ENCODE measurements around the gene SLC25A48. TPM values are rescaled to one million over a fixed set of nuclear protein-coding genes. Genes with fewer than 3 reads are reported as not detected.

SLC25A48 gene, protein sequence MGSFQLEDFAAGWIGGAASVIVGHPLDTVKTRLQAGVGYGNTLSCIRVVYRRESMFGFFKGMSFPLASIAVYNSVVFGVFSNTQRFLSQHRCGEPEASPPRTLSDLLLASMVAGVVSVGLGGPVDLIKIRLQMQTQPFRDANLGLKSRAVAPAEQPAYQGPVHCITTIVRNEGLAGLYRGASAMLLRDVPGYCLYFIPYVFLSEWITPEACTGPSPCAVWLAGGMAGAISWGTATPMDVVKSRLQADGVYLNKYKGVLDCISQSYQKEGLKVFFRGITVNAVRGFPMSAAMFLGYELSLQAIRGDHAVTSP
- total RNA-seq, result under 1 TPM; 0.10 to 0.19 TPM
- long read RNA-seq, donor 1, result 0 reads
- long read RNA-seq, donor 2, result 0 reads

DNA sequence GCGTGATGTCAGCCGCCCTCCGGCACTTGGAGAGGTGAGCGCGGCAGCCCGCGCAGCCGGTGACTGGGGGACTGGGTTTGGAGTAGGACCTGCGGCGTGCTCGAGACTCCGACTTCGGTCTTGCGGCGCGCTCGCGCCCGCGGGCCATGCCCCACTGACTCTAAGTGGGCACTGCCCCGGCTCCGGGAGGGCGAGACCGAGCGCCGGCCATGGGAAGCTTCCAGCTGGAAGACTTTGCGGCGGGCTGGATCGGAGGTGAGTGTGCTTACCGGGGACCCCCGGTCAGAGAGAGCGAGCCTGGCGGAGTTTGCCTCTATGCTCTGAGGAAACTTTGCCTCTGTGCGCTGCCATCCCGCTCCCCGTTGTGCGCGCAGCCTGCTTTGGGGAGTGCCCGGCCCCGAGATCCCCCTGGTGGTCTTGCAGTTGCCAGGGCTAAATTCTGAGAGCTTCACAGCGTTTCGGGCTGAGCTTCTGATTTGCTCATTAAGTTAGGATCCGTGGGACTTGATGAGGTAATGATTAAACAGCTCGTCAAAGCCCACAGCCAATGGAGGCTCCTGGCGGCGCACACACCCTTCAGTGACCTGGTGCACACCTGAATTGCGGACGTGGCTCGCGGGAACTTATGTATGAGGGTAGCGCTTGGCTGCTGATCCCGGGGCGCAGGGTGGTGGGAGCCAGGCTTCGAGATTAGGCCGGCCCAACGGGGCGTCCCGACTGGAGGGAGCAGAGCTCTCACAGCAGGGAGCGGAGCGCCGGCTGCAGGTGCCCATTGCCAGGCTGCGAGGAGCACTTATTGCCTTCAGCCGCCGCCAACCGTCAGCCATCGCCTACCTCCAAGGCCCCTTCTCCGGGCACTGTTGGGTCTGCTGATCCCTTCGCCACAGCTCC, at the start of gene SLC25A48:
Gene SLC25A48, plus strand, starts transcription at position 25 of the 891 bp plus-strand sequence. Its CDS starts 185 bp downstream, at position 210.
- intact Hi-C loops (cut with DNase I), result loop anchor here in 1 of 2 donors (5.0 kb wide), 1 partner anchor 578 kb away; no protein-coding TSS in a partner anchor
- peak; percentile 83 for DNase-seq (ENCODE audit: low spot score)

DNA sequence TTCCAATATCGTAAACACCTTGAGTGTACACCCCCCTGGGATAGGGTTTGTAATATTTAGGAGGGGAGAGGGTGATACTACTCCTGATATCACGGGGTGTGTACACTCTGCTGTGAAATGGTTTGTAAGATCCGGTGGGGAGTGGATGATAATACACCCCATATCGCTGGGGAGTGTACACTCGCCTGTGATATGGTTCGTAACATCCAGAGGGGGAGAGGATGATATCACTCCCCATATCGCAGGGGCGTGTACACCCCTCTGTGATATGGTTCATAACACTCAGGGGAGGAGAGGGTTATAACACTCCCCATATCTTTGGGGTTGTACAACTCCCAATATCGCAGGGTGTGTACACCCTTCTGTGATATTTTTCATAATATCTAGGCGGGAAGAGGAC, 33.8 kb upstream of the SLC25A48 start:
- DNase-seq (ENCODE audit: low spot score), result no peak

DNA sequence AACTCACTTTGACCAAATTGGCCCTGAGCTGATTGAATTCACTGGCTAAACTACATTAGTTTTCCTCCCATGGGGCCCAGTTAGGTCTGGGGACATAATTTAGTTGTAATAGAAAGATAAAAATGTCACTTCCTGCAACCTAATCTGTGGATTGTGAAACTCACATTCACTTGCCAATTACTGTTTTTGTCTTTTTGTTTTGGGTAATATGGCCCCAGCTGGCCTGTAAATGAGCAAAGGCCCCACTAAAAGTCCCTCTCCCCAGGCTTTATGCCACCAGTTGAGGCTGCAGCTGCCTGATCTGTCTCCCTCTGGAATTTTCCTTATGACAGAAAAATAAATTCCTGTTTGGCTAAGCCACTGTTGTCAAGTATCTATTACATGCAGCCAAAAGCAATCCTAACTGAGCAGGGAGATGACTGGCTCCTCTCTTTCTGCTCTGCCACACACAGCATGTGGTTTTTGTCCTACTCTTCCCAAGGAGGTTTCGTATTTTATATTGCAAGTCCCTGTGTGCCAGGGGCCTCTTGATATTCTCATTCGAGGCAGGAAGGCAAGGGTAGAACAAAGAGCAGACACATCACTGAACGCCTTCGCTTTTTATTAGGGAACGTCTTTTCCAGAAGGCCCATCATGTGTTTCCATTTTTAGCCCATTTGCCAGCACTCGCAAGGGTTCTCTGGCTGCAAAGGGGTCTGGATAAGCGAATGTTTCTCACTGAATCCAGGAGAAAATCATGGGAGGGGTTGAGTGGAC, 24.1 kb upstream of the SLC25A48 start:
- intact Hi-C loops (cut with DNase I), result no loop called here
- DNase-seq (ENCODE audit: low spot score), result no peak

More for the DNA sequence above, 33.8 kb upstream of the SLC25A48 start:
- intact Hi-C loops (cut with DNase I), result no loop called here

DNA sequence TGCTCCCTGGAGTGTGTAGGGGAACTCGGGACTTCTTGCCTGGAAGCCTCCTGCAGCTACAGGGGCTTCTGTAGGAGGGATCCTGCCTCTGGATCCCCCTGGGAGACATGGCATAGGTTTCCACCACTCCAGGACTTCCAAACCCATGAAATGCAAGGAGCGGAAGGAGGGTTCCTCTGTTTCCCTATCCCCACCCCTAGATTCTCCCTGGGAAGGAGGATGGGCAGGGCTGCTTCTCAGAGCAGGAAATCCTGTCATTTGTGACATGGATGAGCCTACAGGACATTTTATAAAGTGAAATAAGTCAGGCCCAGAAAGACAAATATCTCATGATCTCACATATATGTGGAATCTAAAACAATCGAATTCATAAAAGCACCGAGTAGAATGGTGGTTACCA, 23.5 kb upstream of the SLC25A48 start:
- intact Hi-C loops (cut with DNase I), result no loop called here
- DNase-seq (ENCODE audit: low spot score), result no peak

DNA sequence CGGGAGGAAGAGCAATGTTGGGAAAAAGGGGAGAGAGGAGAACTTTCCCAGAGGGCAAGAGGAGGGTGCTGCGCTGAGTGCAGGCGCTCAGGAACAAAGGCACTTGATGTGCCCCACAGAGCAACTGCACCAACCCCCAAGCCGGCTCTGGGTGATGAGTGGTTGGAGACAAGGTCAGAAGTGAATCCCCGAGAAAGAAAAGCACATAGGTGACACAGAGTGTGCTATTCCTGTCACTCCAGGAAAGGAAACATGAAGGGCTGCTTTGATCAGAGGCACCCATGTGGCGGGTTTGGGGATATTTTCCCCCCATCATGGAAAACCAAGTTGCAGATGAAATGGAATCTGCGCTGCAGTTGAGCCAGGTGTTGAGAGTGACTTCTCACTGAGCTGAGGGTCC, 20.7 kb upstream of the SLC25A48 start:
- DNase-seq (ENCODE audit: low spot score), result peak; percentile 42
- intact Hi-C loops (cut with DNase I), result no loop called here

DNA sequence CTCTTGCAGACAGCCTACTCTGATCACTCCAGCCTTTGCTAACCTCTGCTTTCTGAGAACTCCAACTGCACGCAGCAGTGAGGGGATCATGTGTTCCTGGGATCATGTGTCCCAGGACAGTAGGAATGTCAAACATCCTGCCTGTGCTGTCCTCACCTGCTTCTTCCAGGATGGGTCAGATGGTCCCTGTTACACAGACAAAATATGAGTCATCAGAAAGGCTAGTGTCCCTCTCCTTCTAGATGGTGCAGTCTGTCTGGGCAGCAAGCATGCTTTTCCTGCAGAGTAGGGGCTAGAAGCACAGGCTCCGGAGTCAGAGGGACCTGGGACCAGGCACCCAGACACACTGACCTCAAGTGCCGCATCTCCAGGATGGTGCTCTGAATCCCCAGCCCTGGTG, 20.1 kb upstream of the SLC25A48 start:
- intact Hi-C loops (cut with DNase I), result no loop called here
- DNase-seq (ENCODE audit: low spot score), result no peak

DNA sequence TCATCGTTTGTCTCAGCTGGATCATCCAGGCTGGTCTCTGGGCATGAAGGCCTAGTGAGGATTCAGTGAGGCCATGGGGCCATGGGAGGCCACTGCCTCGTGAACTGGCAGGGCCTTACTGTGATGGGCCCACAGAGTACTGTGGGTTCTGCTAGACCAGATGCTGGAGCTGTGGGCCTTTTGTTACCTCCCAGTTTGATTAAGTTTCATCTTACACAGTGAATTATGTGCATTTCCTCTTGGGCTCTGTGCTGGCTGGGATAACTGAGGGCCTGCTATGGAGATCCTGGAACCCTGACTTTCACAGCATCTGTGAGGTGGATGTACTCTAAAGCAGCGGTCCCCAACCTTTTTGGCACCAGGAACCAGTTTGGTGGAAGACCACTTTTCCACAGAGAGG, 19.7 kb upstream of the SLC25A48 start:
- no peak for DNase-seq (ENCODE audit: low spot score)
- intact Hi-C loops (cut with DNase I), result no loop called here

DNA sequence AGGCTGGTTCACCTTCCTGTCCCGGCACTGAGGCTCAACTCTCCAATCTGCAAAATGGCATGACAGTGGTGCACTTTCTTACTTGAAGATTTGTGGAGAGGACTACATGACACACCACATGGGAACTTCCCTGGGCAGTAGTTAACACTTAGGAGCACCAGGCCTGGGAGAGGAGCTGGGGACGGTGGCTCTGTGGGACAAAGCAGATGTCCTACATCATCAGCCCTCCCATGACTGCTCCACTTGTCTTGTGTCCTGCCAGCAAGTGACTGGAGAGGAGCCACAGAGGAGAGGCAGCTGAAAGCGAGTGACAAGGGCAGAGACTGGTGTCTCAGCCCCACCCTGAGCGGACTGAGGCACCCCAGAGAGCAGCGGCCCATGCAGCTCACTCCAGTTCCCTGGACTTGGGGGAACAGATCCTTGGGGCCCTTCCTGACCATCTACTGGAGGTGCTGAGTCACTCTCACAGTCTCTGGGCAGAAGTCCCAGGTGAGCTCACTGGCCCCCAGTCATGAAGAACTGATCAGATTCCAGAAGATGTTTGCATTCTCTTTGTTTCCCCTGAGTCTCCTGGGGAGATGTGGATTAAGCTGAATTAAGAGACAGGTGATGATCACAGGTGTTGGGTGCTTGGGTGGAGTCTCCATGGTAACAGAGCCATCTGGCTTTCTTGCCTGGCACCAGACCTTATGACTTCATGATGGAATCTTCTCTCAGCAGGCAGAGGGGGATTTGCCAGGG, 13.2 kb upstream of the SLC25A48 start:
- DNase-seq (ENCODE audit: low spot score), result peak; percentile 62
- intact Hi-C loops (cut with DNase I), result no loop called here

DNA sequence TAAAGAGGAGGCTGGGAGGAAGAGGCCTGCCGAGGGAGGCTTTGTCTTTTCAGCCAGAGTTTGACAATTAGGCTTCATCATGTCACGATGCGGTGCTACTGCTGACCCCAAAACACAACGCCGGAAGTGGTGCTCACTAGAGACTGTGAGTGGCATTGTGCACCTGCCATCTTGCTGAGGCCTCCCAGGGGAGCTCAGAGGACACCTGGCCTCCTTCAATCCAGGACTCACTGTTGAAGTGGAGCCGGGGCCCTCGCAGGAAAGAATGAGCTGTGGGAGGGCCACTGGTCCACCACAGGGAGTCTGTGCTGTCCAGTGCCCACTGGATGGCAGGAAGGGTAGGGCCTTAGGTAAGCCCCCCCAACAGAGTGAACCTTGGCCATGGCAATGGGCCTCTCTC, 12.7 kb upstream of the SLC25A48 start:
- DNase-seq (ENCODE audit: low spot score), result peak; percentile 44
- intact Hi-C loops (cut with DNase I), result no loop called here

DNA sequence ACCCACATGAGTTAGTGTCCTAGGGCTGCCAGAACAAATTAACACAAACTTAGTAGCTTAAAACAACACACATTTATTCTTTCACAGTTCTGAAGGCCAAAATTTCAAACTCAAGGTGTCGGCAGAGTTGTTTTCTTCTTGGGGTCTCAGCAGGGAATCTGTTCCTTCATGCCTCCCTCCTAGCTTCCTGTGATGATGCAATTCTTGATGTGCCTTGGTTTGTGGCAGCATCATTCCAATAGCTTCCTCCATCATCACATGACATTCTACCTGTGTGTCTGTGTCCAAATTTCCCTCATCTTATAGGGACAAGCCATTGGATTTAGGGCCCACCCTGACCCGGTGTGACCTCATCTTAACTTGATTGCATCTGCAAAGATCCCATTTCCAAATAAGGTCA, 12.2 kb upstream of the SLC25A48 start:
- intact Hi-C loops (cut with DNase I), result no loop called here
- DNase-seq (ENCODE audit: low spot score), result no peak

DNA sequence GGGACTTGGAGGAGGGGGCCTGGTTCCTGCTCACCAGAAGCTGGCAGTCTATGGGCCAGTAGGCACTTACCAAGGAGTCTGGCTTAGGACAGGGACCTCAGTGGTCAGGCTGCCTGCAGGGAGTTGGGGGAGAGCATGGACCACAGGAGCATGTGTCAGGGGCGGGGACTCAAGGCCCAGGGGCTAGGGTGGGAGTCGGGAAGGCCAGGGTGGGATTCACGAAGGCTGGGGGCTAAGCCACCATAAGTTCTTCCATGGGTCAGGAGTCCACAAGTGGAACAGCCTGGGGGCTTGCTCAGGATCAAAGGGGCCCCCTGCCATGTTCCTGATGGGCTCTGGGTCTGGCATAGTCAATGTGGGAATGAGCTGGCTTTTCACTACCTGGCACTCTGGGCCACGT, 11.5 kb upstream of the SLC25A48 start:
- no peak for DNase-seq (ENCODE audit: low spot score)
- intact Hi-C loops (cut with DNase I), result no loop called here

DNA sequence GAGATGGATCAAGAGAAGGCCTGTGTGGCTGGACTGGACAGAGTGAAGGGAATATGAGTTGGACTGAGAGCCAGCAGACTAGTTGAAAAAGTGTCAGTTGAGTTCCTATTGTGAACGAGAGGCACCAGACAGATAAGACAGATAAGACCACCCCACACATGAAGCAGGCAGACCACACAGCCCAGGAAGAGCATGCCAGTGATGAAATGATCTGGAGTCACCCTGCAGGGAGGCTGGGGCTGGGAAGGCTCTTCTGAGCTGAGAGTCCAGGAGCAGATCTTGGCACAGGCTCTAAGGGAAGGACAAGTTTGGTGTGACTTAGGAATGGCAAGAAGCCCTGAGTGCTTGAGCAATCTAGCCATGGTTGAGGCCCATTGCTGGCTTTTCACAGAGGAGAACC, 10.6 kb upstream of the SLC25A48 start:
- intact Hi-C loops (cut with DNase I), result no loop called here
- DNase-seq (ENCODE audit: low spot score), result no peak

DNA sequence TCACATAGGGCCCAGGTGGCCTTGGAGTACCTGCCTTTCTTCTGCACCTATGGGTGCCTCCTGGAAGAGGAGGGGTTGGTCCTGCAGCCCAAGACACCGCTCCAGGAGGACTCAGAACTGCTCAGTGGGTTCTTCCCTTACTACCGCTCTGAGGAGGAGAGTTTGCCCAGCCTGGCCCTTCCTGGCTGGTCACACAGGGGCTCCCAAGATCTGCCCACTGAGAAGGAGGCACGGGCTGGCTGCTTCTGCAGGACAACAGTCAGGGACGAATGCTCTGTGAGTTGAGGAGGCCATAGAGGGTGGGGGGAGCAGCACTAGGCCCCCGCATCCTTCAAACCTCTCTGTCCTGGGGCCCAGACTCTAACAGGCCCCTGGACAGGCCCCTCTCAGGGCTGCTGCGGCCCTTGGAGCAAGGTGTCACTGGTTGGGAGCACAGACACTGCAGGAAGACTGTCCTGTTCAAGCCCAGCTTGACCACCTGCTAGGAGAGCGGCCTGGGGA, 9.9 kb upstream of the SLC25A48 start:
- DNase-seq (ENCODE audit: low spot score), result peak; percentile 53
- intact Hi-C loops (cut with DNase I), result no loop called here

DNA sequence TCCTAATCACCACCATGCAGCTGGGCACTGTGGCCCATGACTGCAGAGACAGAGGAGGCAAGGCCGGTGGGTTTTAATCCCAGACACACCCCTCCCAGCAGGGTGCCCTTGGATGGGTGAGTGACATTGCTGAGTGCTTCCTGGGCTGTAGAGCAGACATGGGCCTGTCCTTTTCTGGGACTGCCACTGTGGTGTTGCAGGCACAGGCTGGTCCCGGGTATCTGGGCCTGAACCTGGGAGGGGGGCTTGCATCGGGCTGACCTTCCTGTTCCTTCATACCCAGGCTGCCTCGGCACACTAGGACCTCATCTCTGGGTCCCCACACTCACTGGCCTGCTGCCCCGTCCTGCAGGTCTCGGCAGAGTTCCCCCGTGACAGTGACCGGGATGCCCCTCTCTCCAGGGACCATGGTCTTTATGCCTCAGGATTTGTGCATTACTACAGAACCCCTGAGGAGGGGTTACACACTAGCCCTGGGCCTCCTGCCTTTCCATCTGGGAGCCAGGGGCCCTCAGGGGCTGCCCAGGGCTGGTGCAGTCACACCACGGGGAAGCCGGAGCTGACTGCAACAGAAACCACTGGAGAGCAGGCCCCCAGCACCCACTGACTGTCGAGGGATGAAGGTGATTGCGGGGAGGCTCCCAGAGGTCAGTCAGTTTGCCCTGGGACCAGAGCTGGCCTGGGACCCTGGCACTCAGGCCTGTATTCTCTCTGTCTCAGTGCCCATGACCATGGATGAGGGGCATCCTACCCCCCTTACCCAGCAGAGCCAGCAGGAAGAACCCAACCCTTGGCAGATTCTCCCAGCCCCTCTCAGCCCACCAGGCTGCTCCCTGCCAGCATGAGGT, 8.9 kb upstream of the SLC25A48 start:
- intact Hi-C loops (cut with DNase I), result no loop called here
- peak; percentile 58 for DNase-seq (ENCODE audit: low spot score)

DNA sequence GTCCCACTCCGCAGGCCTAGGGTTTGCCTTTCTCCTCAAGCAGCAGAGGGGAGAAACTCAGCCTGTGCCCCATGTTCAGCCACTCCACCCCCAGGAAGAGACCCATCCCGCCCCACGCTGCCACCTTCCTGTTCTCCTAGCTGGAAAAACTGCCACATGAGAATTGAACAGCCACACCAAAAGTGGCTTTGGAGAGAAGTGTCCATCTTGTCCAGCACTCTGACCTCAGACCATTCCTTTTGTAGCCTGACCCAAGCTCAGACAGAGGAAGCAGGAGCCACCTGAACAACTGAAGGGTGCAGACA, 8.3 kb upstream of the SLC25A48 start:
- DNase-seq (ENCODE audit: low spot score), result peak; percentile 66
- intact Hi-C loops (cut with DNase I), result no loop called here

DNA sequence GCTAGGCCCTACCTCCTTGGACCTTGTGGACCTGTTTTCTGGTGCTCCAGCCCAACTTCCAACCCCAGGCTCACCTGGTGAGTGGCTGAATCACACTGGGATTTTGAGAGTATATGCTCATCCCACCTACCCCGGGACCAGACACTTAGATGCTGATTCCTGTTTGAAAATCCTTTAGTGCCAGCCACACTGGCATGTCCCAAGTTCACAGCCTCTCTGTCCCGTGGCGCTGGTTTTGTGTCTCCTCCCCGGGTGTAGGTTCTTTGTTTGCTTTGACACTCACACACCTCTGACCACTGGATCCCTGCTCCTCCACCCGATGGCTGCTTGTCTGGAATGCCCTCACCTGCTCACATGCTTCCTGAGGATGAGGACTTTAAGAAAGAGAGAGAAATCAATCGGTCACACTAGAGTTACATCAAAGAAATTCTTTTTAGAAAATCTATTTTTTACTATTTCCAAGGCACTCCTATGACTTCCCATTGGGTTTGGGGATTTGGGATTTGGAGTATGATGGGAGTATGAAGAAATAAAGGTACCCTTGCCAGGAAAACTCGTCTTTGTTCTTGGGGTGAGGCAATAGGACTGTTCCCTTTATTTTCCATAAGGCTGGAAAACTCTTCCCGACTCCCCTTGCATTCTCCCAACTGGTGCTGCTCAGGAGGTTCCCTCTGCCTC, 7.3 kb upstream of the SLC25A48 start:
- DNase-seq (ENCODE audit: low spot score), result peak; percentile 57
- intact Hi-C loops (cut with DNase I), result no loop called here

DNA sequence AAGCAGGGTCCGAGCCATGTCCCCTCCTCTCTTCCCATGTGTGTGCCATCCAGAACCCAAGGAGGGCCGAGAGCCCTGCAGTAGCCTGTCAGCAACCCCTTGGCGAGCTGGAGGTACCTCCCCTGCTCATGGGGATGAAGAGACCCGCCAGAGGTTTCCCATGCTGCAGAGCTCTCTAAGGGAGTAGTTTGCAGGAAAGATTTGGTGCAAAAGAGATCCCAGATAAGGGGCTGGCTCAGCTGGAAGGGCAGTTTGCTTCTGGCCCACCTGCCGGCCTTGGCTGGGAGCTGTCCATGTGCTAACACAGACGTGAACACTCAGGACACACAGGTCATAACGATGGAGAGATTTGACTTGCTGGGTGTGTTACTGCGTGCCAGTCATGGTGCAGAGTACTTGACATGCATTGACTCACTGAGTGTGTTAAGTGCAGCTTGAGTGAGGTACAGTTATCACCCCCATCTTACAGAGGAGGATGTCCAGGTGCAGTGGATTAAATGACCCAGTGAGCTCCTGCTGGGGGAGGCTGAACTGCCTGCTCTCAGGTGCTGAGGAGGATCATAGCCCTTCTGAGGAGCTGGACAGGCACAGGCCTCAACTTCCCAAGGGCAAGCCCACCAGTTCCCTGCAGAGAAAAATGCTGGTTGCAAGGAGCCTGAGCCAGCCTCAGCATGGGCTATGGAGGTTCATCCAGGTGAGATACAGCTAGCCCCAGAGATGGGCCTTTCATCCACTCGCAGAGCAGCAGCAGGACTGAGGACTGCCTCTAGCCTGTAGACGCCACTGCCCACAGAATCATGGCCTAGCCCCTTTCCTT, 6.3 kb upstream of the SLC25A48 start:
- intact Hi-C loops (cut with DNase I), result no loop called here
- DNase-seq (ENCODE audit: low spot score), result peak; percentile 26
